AG09319 (cell line): ENCODE results near the gene PAMR1.
A peak's percentile ranks its signal among the peaks of the same experiment; 100 is the strongest.

Source experiments
- DNase-seq: peaks from one replicate; pipeline ENCODE4 v3.0.0-alpha.2; 2010; ENCODE audit warnings: low read depth; ENCODE audit errors: extremely low read depth
- CTCF ChIP-seq: IDR thresholded peaks from 2 replicates; pipeline ENCODE4 v1.5.1; 2011; ENCODE audit warnings: low read depth, mild to moderate bottlenecking, inconsistent platforms, low read length, moderate library complexity

The PAMR1 gene

GRCh38 chr11:35525501-35526175, at the start of gene PAMR1:
Gene PAMR1, minus strand, starts transcription at chr11:35525616. Its CDS starts 31 bp downstream, at chr11:35525585.
- peak; percentile 65 for DNase-seq
- TF ChIP-seq CTCF, result no peak

GRCh38 chr11:35571696-35572095, 46.3 kb upstream of the PAMR1 start:
- DNase-seq, result no peak

GRCh38 chr11:35567737-35568465, 42.5 kb upstream of the PAMR1 start:
- no peak for DNase-seq
- no peak for TF ChIP-seq CTCF

More at GRCh38 chr11:35571696-35572095, 46.3 kb upstream of the PAMR1 start:
- no peak for TF ChIP-seq CTCF

- TF ChIP-seq CTCF, result no peak
- no peak for DNase-seq
These were observed 41.5 kb upstream of the PAMR1 start for GRCh38 chr11:35566885-35567284.

- no peak for DNase-seq
These were observed 40.8 kb upstream of the PAMR1 start for GRCh38 chr11:35566181-35566580.

GRCh38 chr11:35564245-35564595, 38.8 kb upstream of the PAMR1 start:
- DNase-seq, result no peak
- no peak for TF ChIP-seq CTCF

More at GRCh38 chr11:35566181-35566580, 40.8 kb upstream of the PAMR1 start:
- no peak for TF ChIP-seq CTCF

GRCh38 chr11:35563484-35564244, 38.2 kb upstream of the PAMR1 start:
- no peak for TF ChIP-seq CTCF

More at GRCh38 chr11:35563484-35564244, 38.2 kb upstream of the PAMR1 start:
- no peak for DNase-seq
